ENCODE measurements around the gene ERCC1.

ERCC1 gene

DNA sequence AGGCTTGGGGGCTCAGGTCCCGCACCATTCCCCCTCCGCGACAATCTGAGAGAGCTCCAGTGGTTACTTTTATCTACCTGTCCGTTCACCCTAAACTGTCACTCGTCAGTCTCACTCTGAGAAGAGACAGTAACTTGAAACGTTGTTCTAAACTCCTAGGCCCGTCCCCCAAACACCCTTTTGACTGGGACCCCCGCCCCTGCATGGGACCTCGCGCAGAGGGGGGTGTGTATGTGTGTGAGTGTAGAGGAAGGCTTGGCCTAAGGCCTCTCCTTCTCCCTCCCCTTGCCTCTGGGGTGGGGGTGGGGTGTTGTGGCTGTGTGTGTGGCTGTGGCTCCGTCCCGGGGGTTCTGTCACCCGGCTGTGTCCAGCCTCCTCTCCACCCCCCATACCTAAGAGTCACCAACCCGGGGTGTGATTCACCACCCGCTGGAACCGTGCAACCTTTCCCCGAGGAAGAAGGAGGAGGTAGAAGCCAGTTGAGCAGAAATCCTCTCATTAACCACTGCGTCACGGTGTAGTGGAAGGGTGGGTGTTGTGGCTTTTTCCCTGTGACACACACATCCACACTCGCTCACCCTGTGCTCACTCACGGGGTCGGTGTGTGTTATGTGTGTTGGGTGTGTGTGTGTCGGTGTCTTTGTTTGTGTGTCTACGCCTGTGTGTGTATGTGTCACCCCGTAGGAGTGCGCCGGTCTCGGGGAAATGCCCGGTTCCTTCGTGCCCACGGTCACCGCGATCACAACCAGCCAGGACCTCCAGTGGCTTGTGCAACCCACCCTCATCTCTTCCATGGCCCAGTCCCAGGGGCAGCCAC lies 46.4 kb upstream of the ERCC1 start:
- peaks cover 3% of the 10 kb centered on the region; the same call in 1 of the 2 replicates for H3F3A ChIP-seq (ENCODE audit: control insufficient read depth, insufficient read depth)
- H3K9me3 ChIP-seq (ENCODE audit: control insufficient read depth, insufficient read depth, low read length), result no peaks in the 10 kb centered on the region
- H3K4me1 ChIP-seq (ENCODE audit: control insufficient read depth, low read length), result peaks cover 30% of the 10 kb centered on the region
- H3K9me2 ChIP-seq (replicated peaks; ENCODE audit: control insufficient read depth, low read length), result no peaks in the 10 kb centered on the region
- H3K27me3 ChIP-seq (ENCODE audit: control insufficient read depth, low read length), result peaks cover 21% of the 10 kb centered on the region
- no peaks in the 10 kb centered on the region for H3K36me3 ChIP-seq (ENCODE audit: control insufficient read depth, low read length)
- no peak for TF ChIP-seq EZH2phosphoT487 (IDR thresholded peaks at IDR 0.05; ENCODE audit: borderline replicate concordance, low read length)
- TF ChIP-seq, protein P1, sequence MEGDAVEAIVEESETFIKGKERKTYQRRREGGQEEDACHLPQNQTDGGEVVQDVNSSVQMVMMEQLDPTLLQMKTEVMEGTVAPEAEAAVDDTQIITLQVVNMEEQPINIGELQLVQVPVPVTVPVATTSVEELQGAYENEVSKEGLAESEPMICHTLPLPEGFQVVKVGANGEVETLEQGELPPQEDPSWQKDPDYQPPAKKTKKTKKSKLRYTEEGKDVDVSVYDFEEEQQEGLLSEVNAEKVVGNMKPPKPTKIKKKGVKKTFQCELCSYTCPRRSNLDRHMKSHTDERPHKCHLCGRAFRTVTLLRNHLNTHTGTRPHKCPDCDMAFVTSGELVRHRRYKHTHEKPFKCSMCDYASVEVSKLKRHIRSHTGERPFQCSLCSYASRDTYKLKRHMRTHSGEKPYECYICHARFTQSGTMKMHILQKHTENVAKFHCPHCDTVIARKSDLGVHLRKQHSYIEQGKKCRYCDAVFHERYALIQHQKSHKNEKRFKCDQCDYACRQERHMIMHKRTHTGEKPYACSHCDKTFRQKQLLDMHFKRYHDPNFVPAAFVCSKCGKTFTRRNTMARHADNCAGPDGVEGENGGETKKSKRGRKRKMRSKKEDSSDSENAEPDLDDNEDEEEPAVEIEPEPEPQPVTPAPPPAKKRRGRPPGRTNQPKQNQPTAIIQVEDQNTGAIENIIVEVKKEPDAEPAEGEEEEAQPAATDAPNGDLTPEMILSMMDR (IDR thresholded peaks at IDR 0.05; ENCODE audit: low read depth, low read length, poor library complexity, severe bottlenecking), result no peak
- peak overlapping the region; percentile 87 for H3K4me2 ChIP-seq (ENCODE audit: low read length)
- peak overlapping the region; percentile 81 for H3K4me3 ChIP-seq (ENCODE audit: low read length)
- H4K20me1 ChIP-seq (ENCODE audit: control insufficient read depth, insufficient read depth, low read depth, low read length), result no peaks in the 10 kb centered on the region
- H3K79me2 ChIP-seq (ENCODE audit: control insufficient read depth, low read length), result peaks cover 6% of the 10 kb centered on the region
- H3K27ac ChIP-seq (ENCODE audit: low read depth, low read length), result peak overlapping the region; percentile 77; the same call in 1 of the 2 replicates

DNA sequence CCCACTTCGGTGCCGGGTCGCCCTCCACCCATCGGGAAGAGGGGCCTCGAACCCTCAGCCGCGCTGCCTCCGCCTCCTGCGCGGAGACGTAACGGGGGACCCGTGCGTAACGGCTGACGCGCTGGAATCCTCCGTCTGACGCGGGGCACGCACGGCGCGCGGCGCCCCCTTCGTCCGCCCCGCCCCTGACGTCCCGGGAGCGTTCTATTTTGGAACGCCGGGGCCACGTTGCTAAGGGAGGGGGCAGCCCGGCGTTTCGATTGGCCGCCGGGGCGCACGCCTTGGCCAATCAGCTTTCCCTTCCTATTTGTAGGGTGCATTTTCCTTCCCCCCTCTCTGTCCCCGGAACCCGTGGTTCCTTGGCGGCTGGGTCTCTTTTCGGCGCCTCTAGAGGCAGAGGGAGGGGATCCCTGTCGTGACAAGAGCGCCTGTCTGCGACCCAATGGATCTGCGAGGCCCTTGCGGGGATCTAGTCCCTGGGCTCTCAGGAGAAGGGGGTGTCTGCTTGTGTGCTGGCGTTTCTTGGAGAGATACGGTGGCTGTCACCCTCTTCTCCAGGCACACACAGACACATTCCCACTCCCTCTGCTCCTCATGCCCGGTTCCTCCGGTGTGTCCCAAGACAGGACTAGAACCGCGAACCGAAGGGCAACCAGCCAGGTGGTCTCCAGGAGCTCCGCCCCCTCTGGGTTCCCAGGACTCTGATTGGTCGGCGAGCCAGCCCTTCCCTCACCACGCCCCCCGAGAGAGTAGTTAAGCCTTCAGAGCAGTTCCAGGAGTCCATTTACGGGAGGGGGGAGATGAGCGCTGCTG lies 45.6 kb upstream of the ERCC1 start:
- Histone ChIP-seq H3K9me2 (replicated peaks; ENCODE audit: control insufficient read depth, low read length) (no peaks in the 10 kb centered on the region), H3K79me2 (ENCODE audit: control insufficient read depth, low read length) (peaks cover 6% of the 10 kb centered on the region), H3K4me2 (ENCODE audit: low read length) (peak overlapping the region; percentile 87), H3K4me3 (ENCODE audit: low read length) (peak overlapping the region; percentile 81), H4K20me1 (ENCODE audit: control insufficient read depth, insufficient read depth, low read depth, low read length) (no peaks in the 10 kb centered on the region), H3K9me3 (ENCODE audit: control insufficient read depth, insufficient read depth, low read length) (no peaks in the 10 kb centered on the region), H3K36me3 (ENCODE audit: control insufficient read depth, low read length) (no peaks in the 10 kb centered on the region), H3F3A (ENCODE audit: control insufficient read depth, insufficient read depth) (peaks cover 3% of the 10 kb centered on the region; the same call in 1 of the 2 replicates), H3K4me1 (ENCODE audit: control insufficient read depth, low read length) (peaks cover 31% of the 10 kb centered on the region), H3K27ac (ENCODE audit: low read depth, low read length) (peak overlapping the region; percentile 77), H3K27me3 (ENCODE audit: control insufficient read depth, low read length) (peaks cover 24% of the 10 kb centered on the region)
- TF ChIP-seq EZH2phosphoT487 (IDR thresholded peaks at IDR 0.05; ENCODE audit: borderline replicate concordance, low read length), result no peak
- TF ChIP-seq, protein P1 (IDR thresholded peaks at IDR 0.05; ENCODE audit: low read depth, low read length, poor library complexity, severe bottlenecking), result peak; percentile 24

DNA sequence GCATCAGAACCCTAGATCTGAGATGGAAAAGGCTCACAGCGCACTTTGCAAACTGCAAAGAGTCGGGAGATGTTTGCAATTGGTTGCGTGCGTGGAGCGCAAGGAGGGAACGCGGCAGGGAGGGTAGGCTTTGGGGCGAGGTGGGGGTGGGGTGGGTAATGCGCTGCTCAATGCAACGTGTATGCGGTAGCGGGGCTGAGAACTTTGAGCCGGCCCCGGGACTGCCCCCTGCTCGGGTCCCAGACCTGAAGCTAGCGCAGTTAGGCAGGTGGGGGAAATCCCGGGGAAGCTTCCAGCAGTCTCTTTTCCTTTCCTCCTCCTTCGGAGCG lies 45.0 kb upstream of the ERCC1 start:
- Histone ChIP-seq H3K9me3 (ENCODE audit: control insufficient read depth, insufficient read depth, low read length) (no peaks in the 10 kb centered on the region), H3K4me2 (ENCODE audit: low read length) (peak overlapping the region; percentile 87), H3K36me3 (ENCODE audit: control insufficient read depth, low read length) (no peaks in the 10 kb centered on the region), H3K4me1 (ENCODE audit: control insufficient read depth, low read length) (peaks cover 31% of the 10 kb centered on the region), H3K79me2 (ENCODE audit: control insufficient read depth, low read length) (peaks cover 6% of the 10 kb centered on the region), H4K20me1 (ENCODE audit: control insufficient read depth, insufficient read depth, low read depth, low read length) (no peaks in the 10 kb centered on the region), H3K9me2 (replicated peaks; ENCODE audit: control insufficient read depth, low read length) (no peaks in the 10 kb centered on the region), H3F3A (ENCODE audit: control insufficient read depth, insufficient read depth) (peaks cover 3% of the 10 kb centered on the region; the same call in 1 of the 2 replicates), H3K27me3 (ENCODE audit: control insufficient read depth, low read length) (peaks cover 22% of the 10 kb centered on the region), H3K4me3 (ENCODE audit: low read length) (peak overlapping the region; percentile 81), H3K27ac (ENCODE audit: low read depth, low read length) (peak overlapping the region; percentile 46)
- TF ChIP-seq, protein P1 (IDR thresholded peaks at IDR 0.05; ENCODE audit: low read depth, low read length, poor library complexity, severe bottlenecking), result no peak
- no peak for TF ChIP-seq EZH2phosphoT487 (IDR thresholded peaks at IDR 0.05; ENCODE audit: borderline replicate concordance, low read length)

Measured in DOHH2 (cell line).